Chondrocyte (in vitro differentiated cells): ENCODE results near the gene DNM3. TPM values are rescaled to one million over a fixed set of nuclear protein-coding genes. Genes with fewer than 3 reads are reported as not detected.

ENCODE experiments used
- DNase-seq: peaks from one replicate; pipeline ENCODE4 v3.0.0; 2021; ENCODE audit warnings: mixed read lengths, low spot score
- H3K27ac Mint-ChIP-seq: one replicate; pipeline ENCODE4 v1.8.0; 2021; ENCODE audit warnings: mild to moderate bottlenecking, moderate library complexity, mixed read lengths; ENCODE audit not compliant: unreplicated experiment
- H3K27me3 Mint-ChIP-seq: 2 replicates; pipeline ENCODE4 v1.8.0; 2021; ENCODE audit warnings: low read depth, mixed read lengths
- H3K36me3 Mint-ChIP-seq: 2 replicates; pipeline ENCODE4 v1.8.0; 2021; ENCODE audit warnings: low read depth, mixed read lengths
- H3K4me1 Mint-ChIP-seq: 2 replicates; pipeline ENCODE4 v1.8.0; 2021; ENCODE audit warnings: low read depth, mild to moderate bottlenecking, mixed read lengths
- H3K4me3 Mint-ChIP-seq: one replicate; pipeline ENCODE4 v1.8.0; 2021; ENCODE audit warnings: mild to moderate bottlenecking, moderate library complexity, mixed read lengths; ENCODE audit not compliant: unreplicated experiment
- H3K9me3 Mint-ChIP-seq: 2 replicates; pipeline ENCODE4 v1.8.0; 2021; ENCODE audit warnings: low read depth, mixed read lengths
- total RNA-seq: library from RNA; stranded (reverse); gene quantifications from 3 replicates; pipeline ENCODE4 v1.2.1, GENCODE V29; 2021
- TF ChIP-seq, protein P1 (sequence below): fragments of 200-600 bp; sonication (generic); IDR thresholded peaks from 2 replicates; pipeline ENCODE4 v1.5.0; 2021; ENCODE audit warnings: antibody characterized with exemption, mild to moderate bottlenecking, moderate library complexity

Gene DNM3
- total RNA-seq, 1 donor from 2014 or later: 12.4 TPM

DNA sequence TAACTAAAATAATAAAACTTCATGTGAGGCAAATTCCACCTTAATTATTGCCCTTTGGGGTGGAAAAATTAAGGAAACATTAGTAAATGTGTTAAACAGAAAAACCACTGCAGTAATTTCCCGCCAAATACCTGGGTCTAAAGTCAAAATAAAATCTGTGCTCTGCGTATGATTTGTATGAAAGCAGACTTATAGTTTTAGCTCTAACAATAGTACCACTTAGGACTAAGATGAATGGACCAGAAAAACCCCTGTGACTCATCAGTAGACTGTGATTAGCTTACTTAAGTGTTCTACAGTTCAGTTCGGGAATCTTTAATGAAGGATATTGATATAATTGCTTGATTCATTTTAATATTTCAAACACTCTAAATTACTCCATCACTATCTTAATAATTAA lies 555.9 kb downstream of the DNM3 start:
- no peaks in the 10 kb centered on the region for H3K9me3 Mint-ChIP-seq
- H3K27ac Mint-ChIP-seq: peak overlapping the region; percentile 96
- DNase-seq: no peak

DNA sequence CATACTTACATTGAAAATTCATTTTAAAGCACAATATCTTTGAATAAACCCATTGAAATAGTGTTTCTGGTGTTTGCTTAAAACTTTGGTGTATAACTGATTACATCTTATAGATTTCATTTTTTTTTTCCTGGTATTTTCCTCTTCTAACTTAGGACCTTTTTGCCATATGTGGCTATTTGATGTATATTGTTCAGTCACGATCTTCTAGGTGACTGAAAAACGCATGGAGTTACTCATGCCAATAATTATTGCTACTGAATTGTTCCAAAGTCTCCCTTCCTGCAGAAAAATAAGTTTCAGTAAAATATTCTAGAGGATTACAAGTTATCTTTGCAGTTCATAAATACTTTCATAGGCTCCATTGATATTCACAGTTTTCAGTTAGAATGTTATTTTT lies 556.3 kb downstream of the DNM3 start:
- Mint-ChIP-seq H3K4me3 (no peak overlapping the region), H3K27ac (peak overlapping the region; percentile 96), H3K9me3 (no peaks in the 10 kb centered on the region), H3K4me1 (peaks cover 88% of the 10 kb centered on the region), H3K27me3 (no peaks in the 10 kb centered on the region), H3K36me3 (peaks cover 12% of the 10 kb centered on the region)
- DNase-seq: no peak
- TF ChIP-seq, protein P1, sequence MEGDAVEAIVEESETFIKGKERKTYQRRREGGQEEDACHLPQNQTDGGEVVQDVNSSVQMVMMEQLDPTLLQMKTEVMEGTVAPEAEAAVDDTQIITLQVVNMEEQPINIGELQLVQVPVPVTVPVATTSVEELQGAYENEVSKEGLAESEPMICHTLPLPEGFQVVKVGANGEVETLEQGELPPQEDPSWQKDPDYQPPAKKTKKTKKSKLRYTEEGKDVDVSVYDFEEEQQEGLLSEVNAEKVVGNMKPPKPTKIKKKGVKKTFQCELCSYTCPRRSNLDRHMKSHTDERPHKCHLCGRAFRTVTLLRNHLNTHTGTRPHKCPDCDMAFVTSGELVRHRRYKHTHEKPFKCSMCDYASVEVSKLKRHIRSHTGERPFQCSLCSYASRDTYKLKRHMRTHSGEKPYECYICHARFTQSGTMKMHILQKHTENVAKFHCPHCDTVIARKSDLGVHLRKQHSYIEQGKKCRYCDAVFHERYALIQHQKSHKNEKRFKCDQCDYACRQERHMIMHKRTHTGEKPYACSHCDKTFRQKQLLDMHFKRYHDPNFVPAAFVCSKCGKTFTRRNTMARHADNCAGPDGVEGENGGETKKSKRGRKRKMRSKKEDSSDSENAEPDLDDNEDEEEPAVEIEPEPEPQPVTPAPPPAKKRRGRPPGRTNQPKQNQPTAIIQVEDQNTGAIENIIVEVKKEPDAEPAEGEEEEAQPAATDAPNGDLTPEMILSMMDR: no peak

More for the DNA sequence above, 555.9 kb downstream of the DNM3 start:
- peaks cover 87% of the 10 kb centered on the region for H3K4me1 Mint-ChIP-seq
- H3K4me3 Mint-ChIP-seq: no peak overlapping the region
- no peaks in the 10 kb centered on the region for H3K27me3 Mint-ChIP-seq
- TF ChIP-seq, protein P1: no peak
- H3K36me3 Mint-ChIP-seq: peaks cover 14% of the 10 kb centered on the region

DNA sequence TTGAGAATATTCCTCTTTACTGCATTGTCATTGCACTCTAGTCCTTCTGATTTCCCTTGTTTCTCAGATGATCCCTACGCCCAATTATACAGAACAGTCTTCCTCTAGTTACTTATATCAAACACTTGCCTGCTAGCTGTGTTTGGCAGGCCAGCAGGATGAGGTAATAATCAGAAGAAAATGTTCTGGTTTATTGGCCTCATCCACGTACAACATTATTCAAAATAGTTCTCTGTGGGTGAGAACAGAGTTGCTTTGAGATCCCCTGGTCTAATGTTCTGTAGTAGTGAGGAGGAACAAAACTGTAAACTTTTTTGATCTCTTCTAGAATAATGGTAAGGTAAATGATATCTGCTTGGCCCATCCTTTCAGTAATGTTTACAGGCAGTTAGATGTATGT lies 556.9 kb downstream of the DNM3 start:
- Mint-ChIP-seq H3K36me3 (peaks cover 7% of the 10 kb centered on the region), H3K9me3 (no peaks in the 10 kb centered on the region), H3K27ac (peak overlapping the region; percentile 96), H3K27me3 (no peaks in the 10 kb centered on the region), H3K4me1 (peaks cover 92% of the 10 kb centered on the region), H3K4me3 (no peak overlapping the region)
- TF ChIP-seq, protein P1: no peak
- no peak for DNase-seq

DNA sequence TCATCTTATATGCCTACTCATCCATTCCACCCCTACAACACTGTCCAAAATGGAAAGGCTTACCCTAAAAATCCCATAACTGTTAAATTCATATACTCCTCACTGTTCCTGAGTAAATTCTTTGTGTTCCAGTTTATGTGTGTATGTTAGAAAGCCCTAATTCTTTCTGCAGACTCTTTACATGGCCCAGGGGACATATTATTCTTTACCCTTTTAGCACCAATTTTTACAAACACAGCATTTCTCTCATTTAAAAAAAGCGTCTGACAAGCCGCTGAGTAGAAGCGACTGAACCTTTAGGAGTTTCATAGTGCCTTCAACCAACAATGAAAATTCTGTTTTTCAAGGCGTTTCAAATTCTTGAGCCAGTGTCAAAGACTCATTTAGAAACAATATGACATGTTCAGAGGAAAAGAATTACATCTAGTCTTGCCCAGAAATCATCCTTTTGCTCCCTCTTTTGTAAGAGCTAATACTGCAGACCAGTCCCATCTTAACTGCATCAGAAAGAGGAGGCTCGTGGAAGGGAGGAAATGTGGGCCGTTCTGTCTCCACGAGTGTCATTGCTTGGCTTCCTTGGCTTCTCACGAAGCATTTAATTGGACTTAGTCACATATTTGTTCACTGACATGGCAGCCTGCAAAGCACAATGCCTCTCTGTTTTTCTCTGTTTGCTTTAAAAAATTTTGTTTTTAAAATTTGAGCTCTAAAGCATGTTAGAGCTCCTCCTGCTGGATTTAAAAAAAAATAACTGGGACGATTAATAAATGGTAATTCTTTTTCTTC lies 557.9 kb downstream of the DNM3 start:
- DNase-seq: no peak
- no peaks in the 10 kb centered on the region for H3K9me3 Mint-ChIP-seq
- peak overlapping the region; percentile 96 for H3K27ac Mint-ChIP-seq
- peaks cover 6% of the 10 kb centered on the region for H3K36me3 Mint-ChIP-seq
- H3K4me3 Mint-ChIP-seq: peak overlapping the region; percentile 20
- TF ChIP-seq, protein P1: peak; percentile 93
- H3K4me1 Mint-ChIP-seq: peaks cover 88% of the 10 kb centered on the region
- no peaks in the 10 kb centered on the region for H3K27me3 Mint-ChIP-seq

DNA sequence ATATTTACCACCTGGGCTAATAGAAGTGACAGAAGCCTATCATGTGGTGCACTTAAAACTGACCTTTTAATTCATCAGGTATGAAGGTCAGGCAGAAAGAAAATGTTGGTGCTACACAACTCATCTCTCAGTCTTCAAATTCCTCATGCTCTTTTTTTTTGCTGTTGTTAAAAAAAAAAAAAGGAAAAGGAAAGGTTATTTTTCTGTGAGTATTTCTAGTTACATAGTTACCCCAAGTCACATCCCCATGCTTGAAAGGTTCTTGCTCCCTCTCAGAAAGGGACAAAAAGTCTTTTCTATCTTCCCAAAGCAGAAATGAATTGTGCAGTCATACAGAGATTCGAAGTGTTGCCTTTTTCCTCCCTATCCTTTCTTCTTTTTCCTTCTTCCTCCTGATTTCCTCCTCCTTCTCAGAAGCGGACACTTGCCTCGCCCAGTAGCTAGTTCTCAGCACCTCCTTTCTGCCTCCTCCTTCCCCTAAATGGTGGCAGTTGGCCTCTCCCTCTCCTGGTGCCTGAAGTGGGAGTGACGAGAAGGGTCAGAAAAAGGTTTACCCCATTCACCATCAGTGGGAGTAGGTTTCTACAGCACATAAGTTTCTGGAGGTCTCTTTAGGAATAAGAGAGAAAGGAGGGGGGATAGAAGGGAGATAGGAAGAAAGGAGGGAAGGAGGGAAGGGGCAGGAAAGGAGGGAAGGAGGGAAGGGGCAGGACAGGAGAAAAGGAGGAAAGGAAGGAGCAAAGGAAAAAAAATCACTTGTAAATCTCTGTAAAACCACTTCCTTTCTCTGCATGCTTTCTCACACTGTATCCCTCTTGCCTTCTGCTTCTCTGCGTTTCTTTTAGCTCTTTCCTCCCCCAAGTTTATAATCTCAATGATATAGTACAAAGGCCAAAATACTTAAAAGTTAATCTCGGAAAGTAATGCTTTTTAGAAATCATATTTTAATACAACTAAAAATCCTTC lies 558.7 kb downstream of the DNM3 start:
- TF ChIP-seq, protein P1: peak; percentile 7
- Mint-ChIP-seq H3K27ac (peak overlapping the region; percentile 96), H3K4me1 (peaks cover 85% of the 10 kb centered on the region), H3K27me3 (no peaks in the 10 kb centered on the region), H3K4me3 (no peak overlapping the region), H3K9me3 (no peaks in the 10 kb centered on the region), H3K36me3 (peaks cover 4% of the 10 kb centered on the region)
- DNase-seq: no peak
